PC-9 (cell line): ENCODE data around the gene SLC25A26. TPM values are rescaled to one million over a fixed set of nuclear protein-coding genes. Genes with fewer than 3 reads are reported as not detected.

Experiments
- BruUV-seq: library from RNA; stranded (reverse); fragments of 400-500 nt; replicated peaks from 2 replicates; lab custom pipeline; 2021; lab: Mats Ljungman, UMichigan
- CTCF ChIA-PET: fragments of 300-600 bp; sonication (Branson Sonifier 250); formaldehyde crosslinking; loops from one replicate; lab custom pipeline; 2022; ENCODE audit warnings: antibody characterized with exemption; lab: Charles Lee
- POLR2A ChIA-PET: fragments of 300-600 bp; sonication (Branson Sonifier 250); formaldehyde crosslinking; loops from one replicate; lab custom pipeline; 2022; ENCODE audit warnings: antibody characterized with exemption; ENCODE audit not compliant: unreplicated experiment; lab: Charles Lee
- DNase-seq, 2 experiments: peaks; one replicate each; pipeline versions ENCODE4 v3.0.0 to v3.0.0-alpha.2; 2015 to 2022; ENCODE audit warnings: mixed read lengths in 1 of 2
- H2AFZ ChIP-seq: fragments of 200-600 bp; sonication (generic); 2 replicates; pipeline ENCODE4 v1.8.1; 2017; ENCODE audit warnings: antibody characterized with exemption
- H3F3A ChIP-seq: fragments of 200-600 bp; sonication (generic); 2 replicates; pipeline ENCODE4 v1.8.1; 2017; ENCODE audit warnings: antibody characterized with exemption, mild to moderate bottlenecking, low read depth; ENCODE audit not compliant: insufficient read depth
- H3K27ac ChIP-seq: fragments of 200-600 bp; sonication (generic); 2 replicates; pipeline ENCODE4 v1.6.1; 2016; ENCODE audit warnings: mixed run types
- H3K27me3 ChIP-seq: fragments of 200-600 bp; sonication (generic); 2 replicates; pipeline ENCODE4 v1.6.1; 2016; ENCODE audit warnings: low read depth, mixed run types; ENCODE audit not compliant: insufficient read depth
- H3K36me3 ChIP-seq: fragments of 200-600 bp; sonication (generic); 2 replicates; pipeline ENCODE4 v1.6.1; 2016; ENCODE audit warnings: low read depth, mixed run types
- H3K4me1 ChIP-seq: fragments of 200-600 bp; sonication (generic); replicated peaks from 2 replicates; pipeline ENCODE4 v1.6.1; 2016; ENCODE audit warnings: mixed run types; ENCODE audit not compliant: insufficient read depth
- H3K4me2 ChIP-seq: fragments of 200-600 bp; sonication (generic); 2 replicates; pipeline ENCODE4 v1.6.1; 2017; ENCODE audit warnings: mixed run types
- H3K4me3 ChIP-seq: fragments of 200-600 bp; sonication (generic); 2 replicates; pipeline ENCODE4 v1.6.1; 2016; ENCODE audit warnings: mixed run types
- H3K79me2 ChIP-seq: fragments of 200-600 bp; sonication (generic); 2 replicates; pipeline ENCODE4 v1.6.1; 2017; ENCODE audit warnings: low read depth, mixed run types
- H3K9me2 ChIP-seq: fragments of 200-600 bp; sonication (generic); 2 replicates; pipeline ENCODE4 v1.8.1; 2017; ENCODE audit warnings: mild to moderate bottlenecking; ENCODE audit not compliant: insufficient read depth
- H3K9me3 ChIP-seq: fragments of 200-600 bp; sonication (generic); 2 replicates; pipeline ENCODE4 v1.8.1; 2016; ENCODE audit warnings: low read depth; ENCODE audit not compliant: insufficient read depth
- H4K20me1 ChIP-seq: fragments of 200-600 bp; sonication (generic); 2 replicates; pipeline ENCODE4 v1.8.1; 2017; ENCODE audit not compliant: insufficient read depth
- CTCF ChIP-seq: fragments of 200-600 bp; sonication (generic); conservative IDR thresholded peaks from 2 replicates; pipeline ENCODE4 v1.6.1; 2017; ENCODE audit warnings: mixed run types, antibody characterized with exemption, mild to moderate bottlenecking, moderate library complexity
- EZH2 ChIP-seq: fragments of 200-600 bp; sonication (generic); IDR thresholded peaks from 2 replicates; pipeline ENCODE4 v1.8.0; 2017; ENCODE audit warnings: antibody characterized with exemption, low read depth
- intact Hi-C: fragments of 100-400 bp; cut with micrococcal nuclease; formaldehyde crosslinking; loops from one replicate; pipeline ENCODE4 v1.10.0; 2022; ENCODE audit not compliant: unreplicated experiment
- total RNA-seq: library from RNA; stranded (reverse); gene quantifications from 2 replicates; pipeline ENCODE4 v1.2.3, GENCODE V29; 2021

SLC25A26 gene
- total RNA-seq, 1 experiment from 2014 or later = 20.8 TPM

DNA sequence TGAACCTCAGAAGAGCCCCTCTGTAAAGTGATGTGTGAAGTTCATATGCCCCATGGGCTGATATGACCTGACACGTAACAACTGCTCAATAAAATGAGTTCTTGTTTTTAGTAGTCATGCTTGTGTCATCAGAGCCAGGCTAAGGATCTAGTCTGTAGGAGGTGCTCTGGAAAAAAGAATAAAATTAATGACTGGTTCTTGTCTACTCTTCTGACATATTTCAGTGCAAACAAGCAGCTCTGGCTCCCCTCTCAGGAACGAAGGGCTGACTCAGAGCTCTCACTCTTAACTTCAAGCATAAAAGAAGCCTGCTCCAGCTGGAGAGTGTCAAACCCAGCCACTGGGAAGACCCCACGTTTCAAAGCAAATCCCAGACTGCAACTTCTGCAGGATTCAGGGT is 203.0 kb downstream of the SLC25A26 start:
- TF ChIP-seq CTCF (no peak), EZH2 (no peak)
- H3K4me2 ChIP-seq = no peak overlapping the region
- H3K27ac ChIP-seq = no peak overlapping the region
- DNase-seq = no peak
- CTCF ChIA-PET = no interaction called here
- no peaks in the 10 kb centered on the region for H3K9me2 ChIP-seq
- H4K20me1 ChIP-seq = no peaks in the 10 kb centered on the region
- no TSS peak for BruUV-seq
- no peak overlapping the region for H3K4me3 ChIP-seq
- intact Hi-C loops = no loop called here
- no peaks in the 10 kb centered on the region for H3F3A ChIP-seq
- H2AFZ ChIP-seq = no peak overlapping the region
- no peaks in the 10 kb centered on the region; the same call in 1 of the 2 replicates for H3K4me1 ChIP-seq
- no peaks in the 10 kb centered on the region for H3K79me2 ChIP-seq
- H3K27me3 ChIP-seq = peaks cover 4% of the 10 kb centered on the region; the same call in 1 of the 2 replicates
- H3K9me3 ChIP-seq = no peaks in the 10 kb centered on the region
- POLR2A ChIA-PET = no interaction called here
- no peaks in the 10 kb centered on the region for H3K36me3 ChIP-seq

- intact Hi-C loops = no loop called here
- H4K20me1 ChIP-seq = no peaks in the 10 kb centered on the region
- H3K9me2 ChIP-seq = no peaks in the 10 kb centered on the region
- H3K27ac ChIP-seq = no peak overlapping the region
- no peaks in the 10 kb centered on the region for H3K36me3 ChIP-seq
- ChIA-PET POLR2A (no interaction called here), CTCF (no interaction called here)
- no TSS peak for BruUV-seq
- H3K79me2 ChIP-seq = no peaks in the 10 kb centered on the region
- no peak overlapping the region for H3K4me3 ChIP-seq
- no peaks in the 10 kb centered on the region for H3F3A ChIP-seq
- no peak for TF ChIP-seq EZH2
- no peak for TF ChIP-seq CTCF
- DNase-seq = no peak
- H3K9me3 ChIP-seq = no peaks in the 10 kb centered on the region
- no peak overlapping the region for H2AFZ ChIP-seq
- H3K4me1 ChIP-seq = no peaks in the 10 kb centered on the region; the same call in 1 of the 2 replicates
- peaks cover 4% of the 10 kb centered on the region; the same call in 1 of the 2 replicates for H3K27me3 ChIP-seq
- no peak overlapping the region for H3K4me2 ChIP-seq
These were observed 204.2 kb downstream of the SLC25A26 start for GRCh38 chr3:66425032-66425431.

- no peak overlapping the region for H3K27ac ChIP-seq
- intact Hi-C loops = no loop called here
- no peaks in the 10 kb centered on the region; the same call in 1 of the 2 replicates for H3K4me1 ChIP-seq
- no peak overlapping the region for H3K4me3 ChIP-seq
- H3K36me3 ChIP-seq = no peaks in the 10 kb centered on the region
- H2AFZ ChIP-seq = no peak overlapping the region
- no peak overlapping the region for H3K4me2 ChIP-seq
- POLR2A ChIA-PET = no interaction called here
- H3K9me2 ChIP-seq = no peaks in the 10 kb centered on the region
- no peaks in the 10 kb centered on the region for H3K9me3 ChIP-seq
- H4K20me1 ChIP-seq = no peaks in the 10 kb centered on the region
- H3F3A ChIP-seq = no peaks in the 10 kb centered on the region
- CTCF ChIA-PET = no interaction called here
- peaks cover 4% of the 10 kb centered on the region; the same call in 1 of the 2 replicates for H3K27me3 ChIP-seq
- no peak for TF ChIP-seq EZH2
- TF ChIP-seq CTCF = no peak
- no TSS peak for BruUV-seq
- no peak for DNase-seq
- no peaks in the 10 kb centered on the region for H3K79me2 ChIP-seq
These were observed 204.8 kb downstream of the SLC25A26 start for GRCh38 chr3:66425576-66426114.
